Omental fat pad (tissue), 4 donors: ENCODE measurements around the gene CHM. TPM values are rescaled to one million over a fixed set of nuclear protein-coding genes. Genes with fewer than 3 reads are reported as not detected.
"Not testable (repeated sequence)": the region's sequence is repeated elsewhere in the genome, so short reads cannot be mapped to it uniquely, and the experiment has no call there.

Source experiments
- ATAC-seq: fragments of 150-250 bp; one replicate; pipeline ENCODE4 v1.9.1; 2016; ENCODE audit warnings: mild to moderate bottlenecking, moderate library complexity; ENCODE audit not compliant: low FRiP score
- DNase-seq: peaks from one replicate; pipeline ENCODE4 v3.0.0-alpha.2; 2019; ENCODE audit warnings: low spot score
- total RNA-seq, 4 donors: library from RNA; depleted of rRNA; stranded (reverse); fragments of >200 nt; gene quantifications; one replicate each; pipeline ENCODE4 v1.1.0, GENCODE V29; 2016
- TF ChIP-seq, protein P1 (sequence below), 3 donors: fragments of 450-650 bp; IDR thresholded peaks; one replicate each; pipeline ENCODE4 v1.5.1; 2016 to 2017; ENCODE audit warnings: antibody characterized with exemption in 3 of 3, mild to moderate bottlenecking in 3 of 3, moderate library complexity in 2 of 3

The CHM gene
- total RNA-seq, 4 donors from 2014 or later: 13.0 to 21.1 (median 17.3) TPM

DNA sequence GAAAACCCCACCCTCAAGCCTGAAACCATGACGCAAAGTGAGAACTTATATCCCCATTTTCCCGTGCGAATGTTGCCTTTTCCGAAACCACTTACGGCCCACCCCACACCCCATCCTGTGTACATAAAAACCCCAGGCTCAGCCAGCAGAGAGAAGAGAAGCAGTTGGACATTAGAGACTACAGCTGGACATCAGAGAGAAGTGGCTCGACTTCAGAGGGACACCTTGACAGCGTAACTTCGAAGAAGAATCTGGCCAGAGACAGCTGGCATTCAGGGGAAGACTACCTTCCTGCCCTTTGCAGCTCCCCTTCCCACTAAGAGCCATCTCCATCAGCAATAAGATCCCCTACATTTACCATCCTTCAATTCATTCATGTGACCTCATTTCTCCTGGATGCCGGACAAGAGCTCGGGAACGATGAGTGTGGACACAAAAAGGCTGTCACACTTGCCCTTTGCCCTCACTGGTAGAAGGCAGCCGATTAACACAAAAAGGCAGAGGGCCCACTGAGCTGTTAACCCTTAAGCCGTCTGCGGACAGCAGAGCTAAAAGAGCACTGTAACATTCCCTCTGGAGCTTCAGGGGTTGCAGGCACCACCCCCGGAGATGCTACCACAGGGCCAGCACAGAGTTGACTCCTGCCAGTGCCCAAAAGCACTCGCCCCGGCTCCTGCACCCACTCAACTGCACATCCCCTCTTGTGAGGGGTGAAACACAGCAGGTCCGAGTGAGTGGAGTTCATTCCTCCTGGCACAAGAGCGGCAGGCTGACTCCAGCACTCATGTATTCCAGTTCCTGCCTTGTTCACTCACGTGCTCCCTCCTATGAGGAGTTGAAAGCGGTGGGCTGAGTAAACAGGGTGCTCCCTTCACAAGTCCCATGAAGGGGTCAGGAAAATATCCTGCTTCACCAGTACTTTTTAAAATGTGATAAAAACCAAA, 7.5 kb downstream of the CHM start:
- DNase-seq (no peak), ATAC-seq (no peak)
- TF ChIP-seq, protein P1, sequence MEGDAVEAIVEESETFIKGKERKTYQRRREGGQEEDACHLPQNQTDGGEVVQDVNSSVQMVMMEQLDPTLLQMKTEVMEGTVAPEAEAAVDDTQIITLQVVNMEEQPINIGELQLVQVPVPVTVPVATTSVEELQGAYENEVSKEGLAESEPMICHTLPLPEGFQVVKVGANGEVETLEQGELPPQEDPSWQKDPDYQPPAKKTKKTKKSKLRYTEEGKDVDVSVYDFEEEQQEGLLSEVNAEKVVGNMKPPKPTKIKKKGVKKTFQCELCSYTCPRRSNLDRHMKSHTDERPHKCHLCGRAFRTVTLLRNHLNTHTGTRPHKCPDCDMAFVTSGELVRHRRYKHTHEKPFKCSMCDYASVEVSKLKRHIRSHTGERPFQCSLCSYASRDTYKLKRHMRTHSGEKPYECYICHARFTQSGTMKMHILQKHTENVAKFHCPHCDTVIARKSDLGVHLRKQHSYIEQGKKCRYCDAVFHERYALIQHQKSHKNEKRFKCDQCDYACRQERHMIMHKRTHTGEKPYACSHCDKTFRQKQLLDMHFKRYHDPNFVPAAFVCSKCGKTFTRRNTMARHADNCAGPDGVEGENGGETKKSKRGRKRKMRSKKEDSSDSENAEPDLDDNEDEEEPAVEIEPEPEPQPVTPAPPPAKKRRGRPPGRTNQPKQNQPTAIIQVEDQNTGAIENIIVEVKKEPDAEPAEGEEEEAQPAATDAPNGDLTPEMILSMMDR (IDR thresholded peaks at IDR 0.05): no peak

DNA sequence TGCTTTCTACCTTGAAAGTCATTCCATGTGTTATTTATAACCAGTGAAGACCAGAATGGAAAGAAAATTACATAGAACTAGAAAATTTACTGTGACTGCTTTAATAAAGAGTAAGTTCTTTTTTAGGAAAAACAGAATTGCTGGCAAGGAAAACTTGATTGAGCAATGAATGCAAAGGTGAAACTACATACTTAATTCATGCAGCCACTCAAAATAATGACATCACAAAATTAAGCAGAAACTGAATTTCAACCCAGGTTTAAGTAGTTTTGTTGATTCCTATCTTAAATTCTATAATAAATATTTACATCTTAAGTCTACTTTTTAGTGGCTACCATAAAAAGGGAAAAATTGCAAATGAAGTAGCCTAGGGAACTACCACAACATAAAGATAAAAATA, 14.0 kb downstream of the CHM start:
- TF ChIP-seq, protein P1 (IDR thresholded peaks at IDR 0.05): no peak
- ATAC-seq (no peak), DNase-seq (no peak)

DNA sequence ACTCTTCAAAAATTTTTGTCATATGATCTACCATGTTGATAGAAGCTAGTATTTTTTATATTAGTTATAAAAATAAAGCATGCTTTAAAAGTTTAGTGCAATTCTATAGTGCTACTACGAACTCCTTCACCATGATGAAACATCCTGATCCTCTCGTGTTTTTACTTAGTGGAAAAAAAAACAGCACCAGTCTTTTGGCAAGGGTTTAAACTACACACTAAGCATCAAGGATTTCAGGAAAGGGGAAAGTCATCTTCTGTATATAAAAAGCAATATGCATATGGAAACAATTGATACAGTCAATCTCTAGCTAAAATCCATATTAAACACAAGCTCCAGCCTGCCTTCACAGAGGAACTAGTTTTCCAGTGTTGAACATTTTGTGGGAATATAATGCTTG, 18.7 kb downstream of the CHM start:
- TF ChIP-seq, protein P1 (IDR thresholded peaks at IDR 0.05): no peak
- ATAC-seq: no peak
- DNase-seq: no peak

DNA sequence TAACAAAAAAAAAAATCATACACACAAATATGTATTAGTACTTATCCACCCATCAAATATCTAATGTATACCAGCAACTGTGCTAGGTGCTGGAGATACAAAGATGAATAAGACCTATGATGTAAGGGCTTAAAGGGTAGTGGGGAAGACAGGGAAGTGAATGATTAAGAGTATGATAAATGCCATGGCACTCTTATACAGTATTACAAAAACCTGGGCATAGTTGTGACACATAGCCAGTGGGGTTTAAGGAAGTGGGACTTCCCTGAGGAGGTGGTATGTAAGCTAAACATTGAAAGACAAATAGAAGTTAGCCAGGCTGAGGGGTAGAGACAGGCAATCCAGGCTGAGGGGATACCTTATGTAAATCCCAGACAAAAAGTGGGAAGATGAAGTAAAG, 23.5 kb downstream of the CHM start:
- ATAC-seq: no peak
- DNase-seq: no peak

DNA sequence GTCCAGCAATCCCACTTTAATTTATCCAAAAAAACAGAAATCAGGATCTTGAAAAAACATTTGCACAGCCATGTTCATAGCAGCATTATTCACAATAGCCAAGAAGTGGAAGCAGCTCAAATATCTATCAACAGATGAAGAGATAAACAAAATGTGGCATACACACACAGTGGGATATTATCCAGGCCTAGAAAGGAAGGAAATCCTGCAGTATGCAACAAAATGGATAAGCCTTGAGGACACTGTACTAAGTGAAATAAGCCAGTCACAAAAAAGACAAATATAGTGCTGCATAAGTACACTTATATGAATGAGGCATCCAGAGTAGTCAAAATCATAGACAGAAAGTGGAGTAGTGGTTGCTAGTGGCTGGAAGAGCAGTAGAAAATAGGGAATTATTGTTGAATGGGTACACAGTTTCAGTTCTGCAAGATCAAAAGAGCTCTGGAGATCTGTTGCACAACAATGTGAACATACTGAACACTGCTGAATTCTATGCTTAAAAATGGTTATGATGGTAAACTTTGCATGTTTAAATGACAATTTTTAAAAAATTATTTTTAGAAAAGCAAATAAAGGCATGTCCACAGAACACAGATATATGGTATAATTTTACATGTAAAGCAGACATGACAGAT, 25.6 kb downstream of the CHM start:
- TF ChIP-seq, protein P1 (IDR thresholded peaks at IDR 0.05): no peak
- ATAC-seq (no peak), DNase-seq (no peak)

More for the DNA sequence above, 23.5 kb downstream of the CHM start:
- TF ChIP-seq, protein P1 (IDR thresholded peaks at IDR 0.05): no peak

DNA sequence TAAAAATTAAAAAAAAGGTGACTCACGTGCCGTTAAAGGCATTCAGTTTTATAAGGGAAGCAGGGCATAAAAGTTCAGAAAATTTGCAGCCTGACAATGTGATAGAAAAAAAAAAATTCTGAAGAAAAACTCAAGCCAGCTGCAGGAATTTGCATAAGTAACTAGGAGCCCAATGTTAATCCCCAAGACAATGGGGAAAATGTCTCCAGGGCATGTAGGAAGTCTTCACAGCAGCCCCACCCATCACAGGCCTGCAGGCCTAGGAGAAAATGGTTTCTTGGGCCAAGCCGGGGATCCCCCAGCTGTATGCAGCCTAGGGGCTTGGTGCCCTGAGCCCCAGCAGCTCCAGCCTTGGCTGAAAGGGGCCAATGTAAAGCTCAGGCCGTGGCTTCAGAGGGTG, 31.2 kb downstream of the CHM start:
- no peak for DNase-seq

DNA sequence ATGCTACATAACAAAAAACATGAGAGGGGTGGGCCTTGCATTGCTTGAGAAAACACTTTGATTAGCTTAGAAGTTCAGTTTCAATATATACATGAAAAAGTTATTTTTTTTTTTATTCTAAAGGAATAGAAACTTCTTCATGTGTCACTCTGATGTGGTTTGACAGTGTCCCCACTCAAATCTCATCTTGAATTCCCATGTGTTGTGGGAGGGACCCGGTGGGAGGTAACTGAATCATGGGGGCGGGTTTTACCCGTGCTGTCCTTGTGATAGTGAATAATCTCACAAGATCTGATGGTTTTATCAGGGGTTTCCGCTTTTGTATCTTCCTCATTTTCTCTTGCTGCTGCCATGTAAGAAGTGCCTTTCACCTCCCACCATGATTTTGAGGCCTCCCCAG, 32.4 kb downstream of the CHM start:
- DNase-seq: not testable (repeated sequence)

More for the DNA sequence above, 31.2 kb downstream of the CHM start:
- no peak for ATAC-seq
- TF ChIP-seq, protein P1 (IDR thresholded peaks at IDR 0.05): no peak

More for the DNA sequence above, 32.4 kb downstream of the CHM start:
- ATAC-seq: not testable (repeated sequence)
